RWPE1 (cell line): ENCODE results near the gene LMAN2.

Experiments used
- CTCF ChIA-PET: fragments of 350-600 bp; sonication (Branson Sonifier 250); formaldehyde crosslinking; extraction: SDS; loops from one replicate; lab custom pipeline; 2021; lab: Yijun Ruan, JAX
- POLR2A ChIA-PET: fragments of 400-600 bp; formaldehyde crosslinking; extraction: SDS; loops from one replicate; lab custom pipeline; 2020; ENCODE audit warnings: antibody characterized with exemption; ENCODE audit not compliant: low non-redundant PET; lab: Yijun Ruan, JAX
- DNase-seq: peaks from one replicate; pipeline ENCODE4 v3.0.0; 2012; ENCODE audit warnings: low spot score
- H3K27ac ChIP-seq: fragments of 450-650 bp; 2 replicates; pipeline ENCODE4 v1.5.1; 2017
- CTCF ChIP-seq: fragments of 450-650 bp; conservative IDR thresholded peaks from 2 replicates; pipeline ENCODE4 v1.5.1; 2017; ENCODE audit warnings: low read depth, mild to moderate bottlenecking

The LMAN2 gene

GRCh38 chr5:177336603-177337494 is 14.6 kb downstream of the LMAN2 start:
- ChIA-PET CTCF (interaction anchor here (0.6 to 1.7 kb wide), 5 partner anchors 24 to 221 kb away, joined by 3 to 7 read pairs (median 4); no protein-coding TSS in a partner anchor), POLR2A (no interaction called here)
- DNase-seq, result no peak
- no peak for TF ChIP-seq CTCF
- H3K27ac ChIP-seq, result no peak overlapping the region

GRCh38 chr5:177336112-177336511 is 15.4 kb downstream of the LMAN2 start:
- no peak for DNase-seq
- POLR2A ChIA-PET, result no interaction called here
- CTCF ChIA-PET, result interaction anchor here (0.6 to 1.7 kb wide), 5 partner anchors 25 to 163 kb away, joined by 3 to 7 read pairs (median 3); no protein-coding TSS in a partner anchor
- no peak overlapping the region for H3K27ac ChIP-seq
- TF ChIP-seq CTCF, result no peak

- no peak for DNase-seq
- TF ChIP-seq CTCF, result no peak
- POLR2A ChIA-PET, result no interaction called here
- peak overlapping the region; percentile 9; the same call in 1 of the 2 replicates for H3K27ac ChIP-seq
- CTCF ChIA-PET, result interaction anchor here (0.6 to 1.7 kb wide), 6 partner anchors 9 to 67 kb away, joined by 3 to 7 read pairs (median 3); no protein-coding TSS in a partner anchor
These were observed 15.8 kb downstream of the LMAN2 start for GRCh38 chr5:177335701-177336065.

GRCh38 chr5:177334781-177335700 is 16.4 kb downstream of the LMAN2 start:
- POLR2A ChIA-PET, result no interaction called here
- TF ChIP-seq CTCF, result no peak
- CTCF ChIA-PET, result interaction anchor here (0.5 to 1.7 kb wide), 5 partner anchors 9 to 68 kb away, joined by 3 to 7 read pairs (median 3); no protein-coding TSS in a partner anchor

GRCh38 chr5:177334155-177334551 is 17.3 kb downstream of the LMAN2 start:
- ChIA-PET POLR2A (no interaction called here), CTCF (interaction anchor here (0.6 kb wide), 1 partner anchor 77 kb away, joined by 3 read pairs; no protein-coding TSS in a partner anchor)

More at GRCh38 chr5:177334781-177335700, 16.4 kb downstream of the LMAN2 start:
- no peak for DNase-seq
- H3K27ac ChIP-seq, result peak overlapping the region; percentile 9; the same call in 1 of the 2 replicates

More at GRCh38 chr5:177334155-177334551, 17.3 kb downstream of the LMAN2 start:
- DNase-seq, result no peak
- no peak for TF ChIP-seq CTCF
- H3K27ac ChIP-seq, result peak overlapping the region; percentile 3; the same call in 1 of the 2 replicates
